Renal cortical epithelial cell (primary cell): ENCODE data around the gene VPS35L. TPM values are rescaled to one million over a fixed set of nuclear protein-coding genes. Genes with fewer than 3 reads are reported as not detected.
"Not testable (repeated sequence)": the region's sequence is repeated elsewhere in the genome, so short reads cannot be mapped to it uniquely, and the experiment has no call there.

Source experiments
- DNase-seq: peaks from one replicate; pipeline ENCODE4 v3.0.0-alpha.2; 2011; ENCODE audit warnings: low read depth
- total RNA-seq: library from RNA; depleted of rRNA; stranded (reverse); fragments of >200 nt; gene quantifications from 2 replicates; pipeline ENCODE4 v1.2.3, GENCODE V29; 2014

The VPS35L gene
- total RNA-seq, 1 donor from 2014 or later: 49.0 TPM

GRCh38 chr16:19649980-19650379 lies 94.5 kb downstream of the VPS35L start:
- no peak for DNase-seq

- DNase-seq: no peak
These were observed 98.6 kb downstream of the VPS35L start for GRCh38 chr16:19654147-19654546.

GRCh38 chr16:19655242-19655777 lies 99.8 kb downstream of the VPS35L start:
- DNase-seq: no peak

GRCh38 chr16:19657831-19658230 lies 102.3 kb downstream of the VPS35L start:
- no peak for DNase-seq

- DNase-seq: no peak
These were observed 104.1 kb downstream of the VPS35L start for GRCh38 chr16:19659554-19659953.

GRCh38 chr16:19660432-19660831 lies 104.9 kb downstream of the VPS35L start:
- DNase-seq: no peak

- no peak for DNase-seq
These were observed 106.8 kb downstream of the VPS35L start for GRCh38 chr16:19662351-19662750.

GRCh38 chr16:19664166-19664565 lies 108.7 kb downstream of the VPS35L start:
- no peak for DNase-seq

- not testable (repeated sequence) for DNase-seq
These were observed 109.8 kb downstream of the VPS35L start for GRCh38 chr16:19665313-19665712.

GRCh38 chr16:19666477-19666876 lies 111.0 kb downstream of the VPS35L start:
- no peak for DNase-seq

- DNase-seq: no peak
These were observed 116.9 kb downstream of the VPS35L start for GRCh38 chr16:19672378-19672777.

GRCh38 chr16:19674485-19674884 lies 119.0 kb downstream of the VPS35L start:
- DNase-seq: no peak

GRCh38 chr16:19677402-19677801 lies 121.9 kb downstream of the VPS35L start:
- DNase-seq: no peak

GRCh38 chr16:19678804-19679203 lies 123.3 kb downstream of the VPS35L start:
- DNase-seq: no peak

- not testable (repeated sequence) for DNase-seq
These were observed 123.8 kb downstream of the VPS35L start for GRCh38 chr16:19679281-19679680.

- peak; percentile 17 for DNase-seq
These were observed 125.4 kb downstream of the VPS35L start for GRCh38 chr16:19680881-19681340.

- no peak for DNase-seq
These were observed 126.1 kb downstream of the VPS35L start for GRCh38 chr16:19681637-19682036.

GRCh38 chr16:19683453-19684236 lies 128.1 kb downstream of the VPS35L start:
- DNase-seq: no peak

GRCh38 chr16:19685176-19685575 lies 129.7 kb downstream of the VPS35L start:
- no peak for DNase-seq

GRCh38 chr16:19687279-19687678 lies 131.8 kb downstream of the VPS35L start:
- no peak for DNase-seq

GRCh38 chr16:19688396-19689024 lies 133.0 kb downstream of the VPS35L start:
- DNase-seq: no peak

GRCh38 chr16:19689342-19689741 lies 133.8 kb downstream of the VPS35L start:
- DNase-seq: no peak

- no peak for DNase-seq
These were observed 134.7 kb downstream of the VPS35L start for GRCh38 chr16:19690196-19690595.
